Trophoblast cell (in vitro differentiated cells and primary cell): ENCODE data around the gene TAGLN2.

Experiments
- DNase-seq, 2 donors: peaks; one replicate each; pipeline ENCODE4 v3.0.0-alpha.2; 2016
- H2AFZ ChIP-seq: 2 replicates; pipeline ENCODE4 v1.6.1; 2013; ENCODE audit warnings: low read length, moderate library complexity, mild to moderate bottlenecking; ENCODE audit not compliant: insufficient read depth, poor library complexity
- H2AK5ac ChIP-seq: 2 replicates; pipeline ENCODE4 v1.6.1; 2013; ENCODE audit warnings: mild to moderate bottlenecking, low read length
- H2BK120ac ChIP-seq: 2 replicates; pipeline ENCODE4 v1.6.1; 2013; ENCODE audit warnings: low read length, mild to moderate bottlenecking, moderate library complexity; ENCODE audit not compliant: insufficient read depth, poor library complexity
- H2BK12ac ChIP-seq: 2 replicates; pipeline ENCODE4 v1.6.1; 2013; ENCODE audit warnings: mild to moderate bottlenecking, low read length, moderate library complexity
- H2BK5ac ChIP-seq: 2 replicates; pipeline ENCODE4 v1.6.1; 2013; ENCODE audit warnings: low read length, low read depth, moderate library complexity, mild to moderate bottlenecking; ENCODE audit not compliant: poor library complexity
- H3K14ac ChIP-seq: 2 replicates; pipeline ENCODE4 v1.6.1; 2013; ENCODE audit warnings: mild to moderate bottlenecking, low read length
- H3K18ac ChIP-seq: 2 replicates; pipeline ENCODE4 v1.6.1; 2013; ENCODE audit warnings: mild to moderate bottlenecking, low read length
- H3K23ac ChIP-seq: 2 replicates; pipeline ENCODE4 v1.6.1; 2013; ENCODE audit warnings: low read length
- H3K27ac ChIP-seq: 2 replicates; pipeline ENCODE4 v1.5.1; 2013; ENCODE audit warnings: low read depth, mild to moderate bottlenecking, inconsistent platforms, low read length, moderate library complexity
- H3K27me3 ChIP-seq: 2 replicates; pipeline ENCODE4 v1.6.1; 2013; ENCODE audit warnings: inconsistent platforms, mild to moderate bottlenecking, low read length, moderate library complexity; ENCODE audit not compliant: insufficient read depth
- H3K36me3 ChIP-seq, 2 experiments: 1 replicate in 1 of 2; 2 replicates in 1 of 2; pipeline ENCODE4 v1.6.1; 2013; ENCODE audit warnings: low read length in 2 of 2, mild to moderate bottlenecking in 2 of 2, moderate library complexity in 1 of 2; ENCODE audit not compliant: insufficient read depth in 2 of 2, control insufficient read depth in 1 of 2
- H3K4ac ChIP-seq: 2 replicates; pipeline ENCODE4 v1.6.1; 2013; ENCODE audit warnings: low read depth, mild to moderate bottlenecking, low read length, moderate library complexity
- H3K4me1 ChIP-seq, 2 experiments: 1 replicate in 1 of 2; 2 replicates in 1 of 2; pipeline ENCODE4 v1.6.1; 2013; ENCODE audit warnings: low read length in 2 of 2, mild to moderate bottlenecking in 2 of 2, moderate library complexity in 1 of 2; ENCODE audit not compliant: insufficient read depth in 2 of 2, control insufficient read depth in 1 of 2
- H3K4me2 ChIP-seq: 2 replicates; pipeline ENCODE4 v1.6.1; 2013; ENCODE audit warnings: inconsistent platforms, mild to moderate bottlenecking, low read length, moderate library complexity
- H3K4me3 ChIP-seq: 2 replicates; pipeline ENCODE4 v1.5.1; 2013; ENCODE audit warnings: mild to moderate bottlenecking, low read depth, low read length, inconsistent platforms
- H3K79me1 ChIP-seq: one replicate; pipeline ENCODE4 v1.6.1; 2013; ENCODE audit warnings: low read length
- H3K79me2 ChIP-seq: 2 replicates; pipeline ENCODE4 v1.6.1; 2013; ENCODE audit warnings: low read length, mild to moderate bottlenecking; ENCODE audit not compliant: control insufficient read depth, insufficient read depth, poor library complexity
- H3K9ac ChIP-seq: 2 replicates; pipeline ENCODE4 v1.6.1; 2013; ENCODE audit warnings: mild to moderate bottlenecking, low read length
- H3K9me3 ChIP-seq: 2 replicates; pipeline ENCODE4 v1.6.1; 2013; ENCODE audit warnings: low read depth, mild to moderate bottlenecking, control low read depth, inconsistent platforms, low read length; ENCODE audit not compliant: insufficient read depth
- H4K12ac ChIP-seq: 2 replicates; pipeline ENCODE4 v1.6.1; 2013; ENCODE audit warnings: low read depth, mild to moderate bottlenecking, low read length, moderate library complexity
- H4K8ac ChIP-seq: 2 replicates; pipeline ENCODE4 v1.6.1; 2013; ENCODE audit warnings: low read depth, mild to moderate bottlenecking, low read length, moderate library complexity
- H4K91ac ChIP-seq: one replicate; pipeline ENCODE4 v1.6.1; 2013; ENCODE audit warnings: low read depth, mild to moderate bottlenecking, low read length, moderate library complexity
- WGBS: extraction: QIAGEN DNeasy Blood & Tissue Kit; methylation state at CpG from one replicate; pipeline ENCODE4 v1.1.7; 2013; ENCODE audit warnings: missing lambda C conversion rate; ENCODE audit not compliant: insufficient read length, insufficient coverage; ENCODE audit errors: extremely low coverage; 5-methylcytosine and 5-hydroxymethylcytosine counted together

The TAGLN2 gene

DNA sequence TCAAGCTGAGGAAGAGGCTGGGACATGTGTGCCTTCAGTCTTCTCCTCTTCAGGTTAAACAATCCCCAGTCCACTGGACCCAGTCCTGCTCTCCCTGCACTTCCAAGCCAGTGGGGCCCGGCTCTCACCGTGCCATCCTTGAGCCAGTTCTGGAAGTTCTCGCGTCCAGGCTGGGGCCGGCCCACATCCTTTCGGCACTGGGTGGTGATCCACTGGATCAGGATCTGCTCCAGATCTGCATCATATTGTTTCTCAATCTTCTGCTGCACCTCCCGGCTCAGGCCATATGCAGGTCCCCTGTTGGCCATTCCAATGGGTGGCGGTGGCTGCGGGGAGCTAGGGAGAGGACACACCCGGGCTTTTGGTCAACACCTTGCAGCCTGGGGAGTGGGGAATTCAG, 5.1 kb downstream of the TAGLN2 start:
- Histone ChIP-seq H3K23ac (no peak overlapping the region), H3K4me3 (no peak overlapping the region), H4K8ac (no peak overlapping the region), H3K27me3 (no peaks in the 10 kb centered on the region), H3K79me2 (peaks cover 37% of the 10 kb centered on the region), H3K79me1 (peaks cover 38% of the 10 kb centered on the region), H3K36me3 (peaks cover 41 to 43% of the 10 kb centered on the region in 2 experiments), H3K4me1 (peaks cover 44 to 47% of the 10 kb centered on the region in 2 experiments), H3K18ac (no peak overlapping the region), H4K12ac (no peak overlapping the region), H2AK5ac (no peak overlapping the region), H3K14ac (no peak overlapping the region), H3K4me2 (no peak overlapping the region), H2BK12ac (no peak overlapping the region), H2BK5ac (no peak overlapping the region), H3K9me3 (peaks cover 2% of the 10 kb centered on the region), H2BK120ac (no peak overlapping the region), H3K9ac (no peak overlapping the region), H3K4ac (no peak overlapping the region), H4K91ac (no peak overlapping the region), H3K27ac (no peak overlapping the region), H2AFZ (no peak overlapping the region)
- WGBS = no CpG with 5 or more reads among the region's 10 CpGs
- no peak for DNase-seq

DNA sequence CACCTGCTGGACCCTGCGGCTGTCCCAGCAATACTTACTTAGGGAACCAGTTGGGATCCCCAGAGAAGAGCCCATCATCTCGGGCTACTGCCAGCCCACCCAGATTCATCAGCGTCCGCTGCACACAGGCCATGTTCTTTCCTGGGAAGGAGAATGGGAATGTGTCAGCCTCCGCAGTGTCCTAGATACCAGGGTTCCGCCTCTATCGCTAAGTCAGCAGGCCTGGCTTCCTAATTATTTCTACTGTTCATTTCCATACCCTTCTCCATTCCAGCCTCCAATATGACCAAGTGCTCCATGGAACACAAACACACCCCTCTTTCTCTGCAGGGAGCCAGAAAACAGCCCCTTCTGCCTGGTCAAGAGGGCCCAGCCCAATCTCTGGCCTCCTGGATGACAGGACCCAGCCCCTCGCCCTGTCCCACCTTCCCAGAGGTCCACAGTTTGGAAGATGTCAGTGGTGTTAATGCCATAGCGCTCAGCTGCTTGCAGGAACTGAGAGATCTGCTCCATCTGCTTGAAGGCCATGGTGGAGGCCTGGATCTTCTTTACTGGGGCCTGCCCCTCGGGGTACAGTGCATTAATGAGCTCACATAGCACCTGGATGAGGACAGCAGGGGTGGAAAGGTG, 6.0 kb downstream of the TAGLN2 start:
- H3K4me2 ChIP-seq = no peak overlapping the region
- DNase-seq = no peak
- H4K12ac ChIP-seq = no peak overlapping the region
- H3K4ac ChIP-seq = no peak overlapping the region
- peaks cover 48 to 51% of the 10 kb centered on the region in 2 experiments for H3K4me1 ChIP-seq
- H2AFZ ChIP-seq = no peak overlapping the region
- H3K14ac ChIP-seq = no peak overlapping the region
- no peak overlapping the region for H2BK5ac ChIP-seq
- peaks cover 31% of the 10 kb centered on the region for H3K79me1 ChIP-seq
- H3K18ac ChIP-seq = no peak overlapping the region
- no peak overlapping the region for H2BK120ac ChIP-seq
- no peak overlapping the region for H2AK5ac ChIP-seq
- no peak overlapping the region for H2BK12ac ChIP-seq
- no peak overlapping the region for H4K8ac ChIP-seq
- H3K27me3 ChIP-seq = no peaks in the 10 kb centered on the region
- H4K91ac ChIP-seq = no peak overlapping the region
- no CpG with 5 or more reads among the region's 10 CpGs for WGBS
- peaks cover 2% of the 10 kb centered on the region for H3K9me3 ChIP-seq
- H3K9ac ChIP-seq = no peak overlapping the region
- no peak overlapping the region for H3K23ac ChIP-seq
- H3K27ac ChIP-seq = no peak overlapping the region
- H3K36me3 ChIP-seq = peaks cover 42 to 43% of the 10 kb centered on the region in 2 experiments
- peaks cover 30% of the 10 kb centered on the region for H3K79me2 ChIP-seq
- no peak overlapping the region for H3K4me3 ChIP-seq

- no CpG with 5 or more reads among the region's 13 CpGs for WGBS
- peaks cover 25% of the 10 kb centered on the region for H3K79me1 ChIP-seq
- H3K9ac ChIP-seq = no peak overlapping the region
Measured at GRCh38 chr1:159918352-159919200, 6.7 kb downstream of the TAGLN2 start.

DNA sequence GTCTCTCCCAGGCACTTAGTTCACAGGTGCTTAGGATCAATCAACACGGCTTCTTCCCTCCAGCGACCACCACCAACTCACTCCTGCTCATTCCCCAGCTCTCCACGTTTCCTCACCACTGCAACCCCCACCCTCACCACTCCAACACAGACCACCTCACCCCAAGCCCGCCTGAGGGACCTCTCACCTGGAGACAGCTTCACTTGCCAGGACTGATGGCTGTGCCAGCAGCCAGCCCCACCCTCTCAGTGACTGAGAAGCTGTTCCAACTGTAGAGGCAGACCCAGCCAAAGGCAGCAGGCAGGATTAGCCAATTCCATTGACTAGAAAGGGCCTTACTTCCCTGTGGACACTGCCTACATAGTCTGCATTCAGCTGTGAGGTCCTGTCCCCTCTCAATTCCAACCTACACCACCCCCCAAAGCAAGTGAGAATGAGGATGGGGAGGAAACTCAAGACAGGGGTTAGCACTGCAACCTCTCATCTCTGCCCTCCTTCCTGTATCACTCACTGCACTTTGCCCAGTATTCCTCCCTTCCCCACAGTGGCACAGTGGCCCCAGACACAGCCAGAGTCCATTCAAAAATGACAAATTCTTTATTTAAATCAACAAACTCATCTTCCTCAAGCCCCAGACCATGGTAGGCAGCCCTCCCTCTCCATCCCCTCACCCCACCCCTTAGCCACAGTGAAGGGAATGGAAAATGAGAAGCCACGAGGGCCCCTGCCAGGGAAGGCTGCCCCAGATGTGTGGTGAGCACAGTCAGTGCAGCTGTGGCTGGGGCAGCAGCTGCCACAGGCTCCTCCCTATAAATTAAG, 7.6 kb downstream of the TAGLN2 start:
- Histone ChIP-seq H3K4me2 (no peak overlapping the region), H4K12ac (no peak overlapping the region), H3K4ac (no peak overlapping the region), H3K4me3 (peak overlapping the region; percentile 10), H3K4me1 (peaks cover 40 to 48% of the 10 kb centered on the region in 2 experiments), H3K23ac (no peak overlapping the region), H4K91ac (peak overlapping the region; percentile 1), H3K79me2 (peaks cover 16% of the 10 kb centered on the region), H3K36me3 (peaks cover 42% of the 10 kb centered on the region in 2 experiments), H2BK12ac (peak overlapping the region; percentile 1), H2BK5ac (no peak overlapping the region), H2BK120ac (no peak overlapping the region), H3K18ac (peak overlapping the region; percentile 16), H3K14ac (no peak overlapping the region), H4K8ac (no peak overlapping the region), H3K9me3 (peaks cover 2% of the 10 kb centered on the region), H3K27me3 (no peaks in the 10 kb centered on the region), H3K9ac (peak overlapping the region; percentile 12), H3K27ac (peak overlapping the region; percentile 20), H2AK5ac (no peak overlapping the region), H2AFZ (no peak overlapping the region), H3K79me1 (peaks cover 16% of the 10 kb centered on the region)
- WGBS = no CpG with 5 or more reads among the region's 5 CpGs
- DNase-seq = no peak

More at GRCh38 chr1:159918352-159919200, 6.7 kb downstream of the TAGLN2 start:
- Histone ChIP-seq H3K18ac (no peak overlapping the region), H2BK5ac (no peak overlapping the region), H3K27me3 (no peaks in the 10 kb centered on the region), H2AK5ac (no peak overlapping the region), H4K8ac (no peak overlapping the region), H3K4me3 (no peak overlapping the region), H3K79me2 (peaks cover 24% of the 10 kb centered on the region), H3K4ac (no peak overlapping the region), H3K9me3 (peaks cover 2% of the 10 kb centered on the region), H2AFZ (no peak overlapping the region), H4K12ac (no peak overlapping the region), H2BK12ac (no peak overlapping the region), H4K91ac (no peak overlapping the region), H3K4me1 (peaks cover 48 to 55% of the 10 kb centered on the region in 2 experiments), H3K27ac (no peak overlapping the region), H3K4me2 (no peak overlapping the region), H2BK120ac (no peak overlapping the region), H3K14ac (no peak overlapping the region), H3K23ac (no peak overlapping the region), H3K36me3 (peaks cover 42 to 43% of the 10 kb centered on the region in 2 experiments)
- DNase-seq = no peak
